ENCODE data around the gene EIF2D.

GRCh38 chr1:206572835-206573234 is 39.4 kb downstream of the EIF2D start:
- TF ChIP-seq CTCF (IDR thresholded peaks at IDR 0.05), result no peak
- TF ChIP-seq POLR2A (IDR thresholded peaks at IDR 0.05), result no peak
